ENCODE measurements around the gene RSPO1.

RSPO1 gene

DNA sequence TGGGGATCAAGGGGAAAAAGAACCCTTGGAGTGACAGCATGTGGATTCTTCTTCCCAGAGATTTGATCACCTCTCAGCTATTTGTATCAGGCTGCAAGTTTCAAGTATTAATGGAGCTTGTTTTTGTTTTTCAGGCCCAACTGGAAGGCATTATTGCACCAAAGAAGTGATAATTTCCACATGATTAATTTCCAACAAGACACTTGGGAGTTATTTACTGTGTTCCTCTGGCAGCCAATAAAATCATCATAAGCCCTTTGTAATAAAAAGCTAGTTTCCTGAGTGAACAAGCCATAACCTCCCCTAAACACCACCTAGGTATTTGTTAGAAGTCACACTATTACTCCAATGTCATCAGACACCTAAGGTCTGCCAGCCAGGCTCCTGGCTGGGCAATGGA is 69.8 kb downstream of the RSPO1 start:
- no peak for DNase-seq (ENCODE audit: low spot score)

DNA sequence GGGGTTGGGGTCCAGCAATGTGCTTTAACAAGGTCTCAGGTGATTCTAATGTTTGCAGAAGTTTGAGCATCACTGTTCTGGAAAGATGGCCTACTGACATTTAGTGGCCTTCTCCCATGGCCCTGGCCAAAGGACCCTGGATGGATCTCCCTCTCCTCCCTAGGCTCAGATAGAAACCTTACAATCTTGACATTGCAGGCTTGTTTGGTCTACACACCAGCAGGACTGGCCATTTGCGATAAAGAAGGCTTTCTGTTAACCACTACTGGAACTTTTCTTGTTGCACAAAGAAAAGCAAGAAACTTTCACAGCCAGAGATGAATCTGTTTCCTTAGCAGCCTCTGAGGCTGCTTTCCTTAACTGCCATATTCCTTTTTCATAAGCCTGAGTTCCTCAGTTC is 71.7 kb downstream of the RSPO1 start:
- no peak for DNase-seq (ENCODE audit: low spot score)
